Measurements from ENCODE around the gene HP1BP3.

The HP1BP3 gene, protein sequence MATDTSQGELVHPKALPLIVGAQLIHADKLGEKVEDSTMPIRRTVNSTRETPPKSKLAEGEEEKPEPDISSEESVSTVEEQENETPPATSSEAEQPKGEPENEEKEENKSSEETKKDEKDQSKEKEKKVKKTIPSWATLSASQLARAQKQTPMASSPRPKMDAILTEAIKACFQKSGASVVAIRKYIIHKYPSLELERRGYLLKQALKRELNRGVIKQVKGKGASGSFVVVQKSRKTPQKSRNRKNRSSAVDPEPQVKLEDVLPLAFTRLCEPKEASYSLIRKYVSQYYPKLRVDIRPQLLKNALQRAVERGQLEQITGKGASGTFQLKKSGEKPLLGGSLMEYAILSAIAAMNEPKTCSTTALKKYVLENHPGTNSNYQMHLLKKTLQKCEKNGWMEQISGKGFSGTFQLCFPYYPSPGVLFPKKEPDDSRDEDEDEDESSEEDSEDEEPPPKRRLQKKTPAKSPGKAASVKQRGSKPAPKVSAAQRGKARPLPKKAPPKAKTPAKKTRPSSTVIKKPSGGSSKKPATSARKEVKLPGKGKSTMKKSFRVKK

GRCh38 chr1:20787029-20787839 is at the start of gene HP1BP3:
TSS of gene HP1BP3 (minus strand) at chr1:20787307. CDS start at chr1:20780440, 6,867 bp downstream.
- TF ChIP-seq, protein P1, sequence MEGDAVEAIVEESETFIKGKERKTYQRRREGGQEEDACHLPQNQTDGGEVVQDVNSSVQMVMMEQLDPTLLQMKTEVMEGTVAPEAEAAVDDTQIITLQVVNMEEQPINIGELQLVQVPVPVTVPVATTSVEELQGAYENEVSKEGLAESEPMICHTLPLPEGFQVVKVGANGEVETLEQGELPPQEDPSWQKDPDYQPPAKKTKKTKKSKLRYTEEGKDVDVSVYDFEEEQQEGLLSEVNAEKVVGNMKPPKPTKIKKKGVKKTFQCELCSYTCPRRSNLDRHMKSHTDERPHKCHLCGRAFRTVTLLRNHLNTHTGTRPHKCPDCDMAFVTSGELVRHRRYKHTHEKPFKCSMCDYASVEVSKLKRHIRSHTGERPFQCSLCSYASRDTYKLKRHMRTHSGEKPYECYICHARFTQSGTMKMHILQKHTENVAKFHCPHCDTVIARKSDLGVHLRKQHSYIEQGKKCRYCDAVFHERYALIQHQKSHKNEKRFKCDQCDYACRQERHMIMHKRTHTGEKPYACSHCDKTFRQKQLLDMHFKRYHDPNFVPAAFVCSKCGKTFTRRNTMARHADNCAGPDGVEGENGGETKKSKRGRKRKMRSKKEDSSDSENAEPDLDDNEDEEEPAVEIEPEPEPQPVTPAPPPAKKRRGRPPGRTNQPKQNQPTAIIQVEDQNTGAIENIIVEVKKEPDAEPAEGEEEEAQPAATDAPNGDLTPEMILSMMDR (IDR thresholded peaks at IDR 0.05; ENCODE audit: low read depth, low read length), result no peak
- DNase-seq (ENCODE audit: extremely low read depth, low read depth), result no peak

DNA sequence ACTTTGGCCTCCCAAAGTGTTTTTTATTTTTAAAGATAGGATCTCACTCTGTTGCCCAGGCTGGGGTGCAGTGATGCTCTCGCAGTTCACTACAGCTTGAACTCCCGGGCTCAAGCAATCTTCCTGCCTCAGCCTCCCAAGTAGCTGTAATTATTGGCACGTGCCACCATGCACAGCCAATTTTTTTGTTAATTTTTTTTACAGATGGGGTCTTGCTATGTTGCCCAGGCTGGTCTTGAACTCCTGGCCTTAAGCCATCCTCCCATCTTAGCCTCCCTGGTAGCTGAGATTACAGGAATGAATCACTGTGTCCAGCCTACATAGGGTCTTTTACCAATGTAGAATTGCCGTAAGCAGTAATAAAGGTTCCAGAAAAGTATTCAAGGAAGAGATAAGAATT is 49.1 kb upstream of the HP1BP3 start:
- TF ChIP-seq, protein P1 (IDR thresholded peaks at IDR 0.05; ENCODE audit: low read depth, low read length), result no peak
- DNase-seq (ENCODE audit: extremely low read depth, low read depth), result no peak

DNA sequence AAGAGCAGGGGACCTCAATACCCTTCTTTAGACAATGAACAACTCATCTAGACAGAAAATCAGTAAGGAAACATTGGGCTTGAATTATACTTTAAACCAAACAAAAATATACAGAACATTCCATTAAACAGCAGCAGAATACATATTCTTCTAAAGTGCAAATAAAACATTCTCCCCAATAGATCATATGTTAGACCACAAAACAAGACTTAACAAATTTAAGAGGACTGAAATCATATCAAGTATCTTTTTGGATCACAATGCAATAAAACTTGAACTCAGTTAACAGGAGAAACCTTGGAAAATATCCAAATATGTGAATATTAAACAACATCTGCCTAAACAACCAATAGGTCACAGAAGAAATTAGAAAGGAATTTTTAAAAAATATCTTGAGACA is 47.7 kb upstream of the HP1BP3 start:
- DNase-seq (ENCODE audit: extremely low read depth, low read depth), result peak; percentile 11
- TF ChIP-seq, protein P1 (IDR thresholded peaks at IDR 0.05; ENCODE audit: low read depth, low read length), result no peak

DNA sequence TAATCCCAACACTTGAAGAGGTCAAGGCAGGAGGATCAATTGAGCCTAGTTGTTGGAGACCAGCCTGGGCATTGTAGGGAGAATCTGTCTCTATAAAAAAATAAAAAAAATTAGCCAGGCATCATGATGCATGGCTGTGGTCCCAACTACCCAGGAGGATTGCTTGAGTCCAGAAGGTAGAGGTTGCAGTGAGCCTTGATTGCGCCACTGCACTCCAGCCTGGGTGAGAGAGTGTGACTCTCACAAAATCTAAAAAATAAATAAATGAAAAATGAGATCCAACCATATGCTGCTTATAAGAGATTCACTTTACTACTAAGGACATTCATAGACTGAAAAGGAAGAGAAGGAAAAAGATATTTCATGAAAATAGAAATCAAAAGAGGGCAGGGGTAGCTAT is 47.1 kb upstream of the HP1BP3 start:
- TF ChIP-seq, protein P1 (IDR thresholded peaks at IDR 0.05; ENCODE audit: low read depth, low read length), result no peak
- DNase-seq (ENCODE audit: extremely low read depth, low read depth), result no peak

DNA sequence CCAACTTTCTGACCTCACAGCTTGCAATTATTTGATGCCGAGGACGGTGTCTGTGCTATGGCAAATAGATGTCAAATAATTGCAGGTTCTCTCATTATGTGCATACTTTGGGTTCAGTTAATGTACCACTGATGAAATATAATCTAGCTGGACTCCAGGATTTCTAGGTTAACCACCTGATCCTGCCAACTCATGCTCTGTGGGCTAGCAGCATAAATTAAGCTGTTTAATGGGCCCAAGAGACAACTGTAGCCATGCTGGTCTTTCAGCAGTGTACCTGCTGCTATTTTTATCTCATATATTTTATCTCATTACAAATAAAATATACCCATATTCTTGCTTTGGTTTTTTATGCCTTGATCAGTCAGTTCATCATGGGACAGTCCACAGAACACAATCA is 43.3 kb upstream of the HP1BP3 start:
- no peak for DNase-seq (ENCODE audit: extremely low read depth, low read depth)
- TF ChIP-seq, protein P1 (IDR thresholded peaks at IDR 0.05; ENCODE audit: low read depth, low read length), result no peak

- TF ChIP-seq, protein P1 (IDR thresholded peaks at IDR 0.05; ENCODE audit: low read depth, low read length), result no peak
Measured at GRCh38 chr1:20829946-20830345, 42.8 kb upstream of the HP1BP3 start.

GRCh38 chr1:20829531-20829930 is 42.4 kb upstream of the HP1BP3 start:
- TF ChIP-seq, protein P1 (IDR thresholded peaks at IDR 0.05; ENCODE audit: low read depth, low read length), result no peak
- no peak for DNase-seq (ENCODE audit: extremely low read depth, low read depth)

More at GRCh38 chr1:20829946-20830345, 42.8 kb upstream of the HP1BP3 start:
- DNase-seq (ENCODE audit: extremely low read depth, low read depth), result no peak
